Stimulated activated CD8-positive, alpha-beta memory T cell treated with anti-CD3 and anti-CD28 coated beads, Interleukin-7, amount 100 ng/mL, for 24 hours (primary cell): ENCODE measurements around the gene ATP6V0D1.

ENCODE experiments used
- DNase-seq: peaks from one replicate; pipeline ENCODE4 v3.0.0-alpha.2; 2020; ENCODE audit warnings: low read depth

The ATP6V0D1 gene

GRCh38 chr16:67445441-67445912 lies 35.5 kb downstream of the ATP6V0D1 start:
- DNase-seq, result no peak

GRCh38 chr16:67445126-67445426 lies 35.9 kb downstream of the ATP6V0D1 start:
- no peak for DNase-seq

- DNase-seq, result no peak
These were observed 36.5 kb downstream of the ATP6V0D1 start for GRCh38 chr16:67444259-67445125.

GRCh38 chr16:67443265-67443664 lies 37.7 kb downstream of the ATP6V0D1 start:
- no peak for DNase-seq

GRCh38 chr16:67442581-67443255 lies 38.2 kb downstream of the ATP6V0D1 start:
- DNase-seq, result no peak

GRCh38 chr16:67441907-67442306 lies 39.0 kb downstream of the ATP6V0D1 start:
- no peak for DNase-seq

GRCh38 chr16:67441271-67441753 lies 39.6 kb downstream of the ATP6V0D1 start:
- DNase-seq, result no peak

- no peak for DNase-seq
These were observed 42.0 kb downstream of the ATP6V0D1 start for GRCh38 chr16:67438824-67439393.

GRCh38 chr16:67438098-67438791 lies 42.7 kb downstream of the ATP6V0D1 start:
- DNase-seq, result no peak

- DNase-seq, result no peak
These were observed 43.4 kb downstream of the ATP6V0D1 start for GRCh38 chr16:67437513-67437912.

- DNase-seq, result no peak
These were observed 44.2 kb downstream of the ATP6V0D1 start for GRCh38 chr16:67436640-67437193.

GRCh38 chr16:67435758-67436164 lies 45.2 kb downstream of the ATP6V0D1 start:
- DNase-seq, result no peak

GRCh38 chr16:67433131-67433719 lies 47.7 kb downstream of the ATP6V0D1 start:
- DNase-seq, result no peak

GRCh38 chr16:67432506-67432890 lies 48.5 kb downstream of the ATP6V0D1 start:
- no peak for DNase-seq

- DNase-seq, result no peak
These were observed 49.0 kb downstream of the ATP6V0D1 start for GRCh38 chr16:67431775-67432505.

GRCh38 chr16:67430977-67431774 lies 49.8 kb downstream of the ATP6V0D1 start, which contains the start of gene HSD11B2:
Gene HSD11B2 (plus strand): TSS chr16:67431121. CDS start chr16:67431249, 128 bp downstream.
- no peak for DNase-seq

- DNase-seq, result no peak
These were observed 50.4 kb downstream of the ATP6V0D1 start for GRCh38 chr16:67430504-67430976.

GRCh38 chr16:67429799-67430503 lies 51.0 kb downstream of the ATP6V0D1 start:
- DNase-seq, result no peak
